SK-N-SH (cell line): Measurements from ENCODE around the gene FGF10. TPM values are rescaled to one million over a fixed set of nuclear protein-coding genes. Genes with fewer than 3 reads are reported as not detected.

Experiments
- CTCF ChIA-PET: fragments of 300-600, 350-600 bp; formaldehyde crosslinking; extraction: SDS; loops from one replicate; lab custom pipeline; 2021; lab: Yijun Ruan, JAX
- POLR2A ChIA-PET: fragments of 350-600 bp; sonication (Branson Sonifier 250); formaldehyde crosslinking; extraction: SDS; loops from one replicate; lab custom pipeline; 2020; ENCODE audit warnings: antibody characterized with exemption, inconsistent platforms; lab: Yijun Ruan, JAX
- DNase-seq: peaks from one replicate; pipeline ENCODE4 v3.0.0; 2012
- H2AFZ ChIP-seq: fragments of 200-600 bp; sonication (generic); 2 replicates; pipeline ENCODE4 v1.8.1; 2016; ENCODE audit warnings: antibody characterized with exemption, mild to moderate bottlenecking, low read depth
- H3F3A ChIP-seq: fragments of 200-600 bp; sonication (generic); replicated peaks from 2 replicates; pipeline ENCODE3; 2016; ENCODE audit warnings: antibody characterized with exemption, mild to moderate bottlenecking; ENCODE audit not compliant: insufficient read depth
- H3K27ac ChIP-seq, 2 experiments: fragments of 200-500 bp in 1 of 2; fragments of 200-600 bp in 1 of 2; sonication (Bioruptor generic) in 1 of 2; sonication (generic), shearing (Covaris generic) in 1 of 2; 2 replicates each; pipeline versions ENCODE4 v1.5.1 to v1.6.1; 2014 to 2016; ENCODE audit warnings: low read depth in 2 of 2, inconsistent platforms in 1 of 2, low read length in 1 of 2, mild to moderate bottlenecking in 1 of 2, mixed read lengths in 1 of 2
- H3K27me3 ChIP-seq: fragments of 200-600 bp; sonication (generic), shearing (Covaris generic); 2 replicates; pipeline ENCODE4 v1.6.1; 2016; ENCODE audit warnings: mixed run types; ENCODE audit not compliant: insufficient read depth
- H3K36me3 ChIP-seq, 2 experiments: fragments of 200-500 bp in 1 of 2; fragments of 200-600 bp in 1 of 2; sonication (Bioruptor generic) in 1 of 2; sonication (generic) in 1 of 2; replicated peaks in 1 of 2; 2 replicates each; pipeline versions ENCODE3 to v1.5.1; 2014 to 2016; ENCODE audit warnings: low read length in 1 of 2, mild to moderate bottlenecking in 1 of 2; ENCODE audit not compliant: insufficient read depth in 2 of 2, control insufficient read depth in 1 of 2
- H3K4me1 ChIP-seq, 2 experiments: fragments of 200-500 bp in 1 of 2; fragments of 200-600 bp in 1 of 2; sonication (Bioruptor generic) in 1 of 2; sonication (generic), shearing (Covaris generic) in 1 of 2; 2 replicates each; pipeline versions ENCODE4 v1.5.1 to v1.6.1; 2014 to 2016; ENCODE audit warnings: low read depth in 1 of 2, low read length in 1 of 2, mixed run types in 1 of 2; ENCODE audit not compliant: insufficient read depth in 2 of 2, control insufficient read depth in 1 of 2
- H3K4me2 ChIP-seq: fragments of 200-600 bp; sonication (generic), shearing (Covaris generic); 2 replicates; pipeline ENCODE4 v1.6.1; 2017; ENCODE audit warnings: mixed run types
- H3K4me3 ChIP-seq, 2 experiments: fragments of 200-500 bp in 1 of 2; fragments of 200-600 bp in 1 of 2; sonication (Bioruptor generic) in 1 of 2; sonication (generic), shearing (Covaris generic) in 1 of 2; 2 replicates each; pipeline versions ENCODE4 v1.5.1 to v1.8.1; 2014 to 2016; ENCODE audit warnings: low read depth in 2 of 2, inconsistent platforms in 1 of 2, low read length in 1 of 2, mild to moderate bottlenecking in 1 of 2, mixed read lengths in 1 of 2, moderate library complexity in 1 of 2
- H3K79me2 ChIP-seq: fragments of 200-600 bp; sonication (generic); 2 replicates; pipeline ENCODE4 v1.8.1; 2017; ENCODE audit warnings: mild to moderate bottlenecking; ENCODE audit not compliant: insufficient read depth
- H3K9ac ChIP-seq: fragments of 200-600 bp; sonication (generic); 2 replicates; pipeline ENCODE4 v1.6.1; 2017; ENCODE audit warnings: mixed run types
- H3K9me2 ChIP-seq: fragments of 200-600 bp; sonication (generic); 2 replicates; pipeline ENCODE4 v1.6.1; 2017; ENCODE audit warnings: mixed run types
- H3K9me3 ChIP-seq: fragments of 200-600 bp; sonication (generic); 2 replicates; pipeline ENCODE4 v1.6.1; 2017; ENCODE audit warnings: mixed run types, mild to moderate bottlenecking, moderate library complexity
- H4K20me1 ChIP-seq: fragments of 200-600 bp; sonication (generic); 2 replicates; pipeline ENCODE4 v1.6.1; 2017; ENCODE audit warnings: mild to moderate bottlenecking, mixed run types; ENCODE audit not compliant: insufficient read depth
- CHD2 ChIP-seq: fragments of 150-350 bp; IDR thresholded peaks from 2 replicates; pipeline ENCODE4 v1.6.1; 2018; ENCODE audit warnings: low read length; ENCODE audit not compliant: partially characterized antibody
- CTCF ChIP-seq: fragments of 200-600 bp; sonication (generic); IDR thresholded peaks from 2 replicates; pipeline ENCODE4 v1.6.1; 2017; ENCODE audit warnings: antibody characterized with exemption, mild to moderate bottlenecking, moderate library complexity
- ELF1 ChIP-seq: IDR thresholded peaks from 2 replicates; pipeline ENCODE4 v1.4.0; 2012
- EZH2phosphoT487 ChIP-seq: fragments of 200-600 bp; sonication (generic); IDR thresholded peaks from 2 replicates; pipeline ENCODE4 v1.6.1; 2017; ENCODE audit warnings: low read depth, mixed run types, mild to moderate bottlenecking, antibody characterized with exemption, moderate library complexity, borderline replicate concordance
- FOSL2 ChIP-seq: IDR thresholded peaks from 2 replicates; pipeline ENCODE4 v1.4.0; 2012; ENCODE audit warnings: low read depth, mild to moderate bottlenecking, moderate library complexity, borderline replicate concordance
- FOXM1 ChIP-seq: IDR thresholded peaks from 2 replicates; pipeline ENCODE4 v1.4.0; 2012; ENCODE audit warnings: low read depth, mild to moderate bottlenecking
- GABPA ChIP-seq: IDR thresholded peaks from 2 replicates; pipeline ENCODE4 v1.4.0; 2012; ENCODE audit warnings: low read depth, mild to moderate bottlenecking
- IRF3 ChIP-seq: fragments of 150-350 bp; IDR thresholded peaks from 2 replicates; pipeline ENCODE4 v1.6.1; 2016; ENCODE audit warnings: mild to moderate bottlenecking, low read depth, low read length
- JUND ChIP-seq: IDR thresholded peaks from 2 replicates; pipeline ENCODE4 v1.4.0; 2012
- MAX ChIP-seq: IDR thresholded peaks from 2 replicates; pipeline ENCODE4 v1.4.0; 2012; ENCODE audit warnings: low read depth
- MEF2A ChIP-seq: IDR thresholded peaks from 2 replicates; pipeline ENCODE4 v1.4.0; 2012; ENCODE audit warnings: low read depth, borderline replicate concordance
- NFIC ChIP-seq: IDR thresholded peaks from 2 replicates; pipeline ENCODE4 v1.4.0; 2012; ENCODE audit warnings: borderline replicate concordance
- RAD21 ChIP-seq: IDR thresholded peaks from 2 replicates; pipeline ENCODE4 v1.6.1; 2012; ENCODE audit warnings: mild to moderate bottlenecking, low read length
- RCOR1 ChIP-seq: fragments of 150-350 bp; IDR thresholded peaks from 2 replicates; pipeline ENCODE4 v1.6.1; 2017; ENCODE audit warnings: antibody characterized with exemption, low read length
- RFX5 ChIP-seq: IDR thresholded peaks from 2 replicates; pipeline ENCODE4 v1.6.1; 2012; ENCODE audit warnings: mild to moderate bottlenecking, improper control_type of control experiment, low read length
- SIN3A ChIP-seq: IDR thresholded peaks from 2 replicates; pipeline ENCODE4 v1.6.1; 2012; ENCODE audit warnings: low read depth, mild to moderate bottlenecking, low read length, moderate library complexity, borderline replicate concordance
- SMC3 ChIP-seq: IDR thresholded peaks from 2 replicates; pipeline ENCODE4 v1.6.1; 2012; ENCODE audit warnings: low read depth, low read length, improper control_type of control experiment
- TAF1 ChIP-seq: IDR thresholded peaks from 2 replicates; pipeline ENCODE4 v1.6.1; 2012; ENCODE audit warnings: low read depth, mild to moderate bottlenecking, low read length, moderate library complexity, borderline replicate concordance
- TCF12 ChIP-seq: IDR thresholded peaks from 2 replicates; pipeline ENCODE4 v1.4.0; 2012
- TEAD4 ChIP-seq: IDR thresholded peaks from 2 replicates; pipeline ENCODE4 v1.4.0; 2012; ENCODE audit warnings: mild to moderate bottlenecking, borderline replicate concordance; ENCODE audit not compliant: insufficient read depth
- USF1 ChIP-seq: IDR thresholded peaks from 2 replicates; pipeline ENCODE4 v1.4.0; 2012; ENCODE audit warnings: low read depth, borderline replicate concordance
- YY1 ChIP-seq: IDR thresholded peaks from 2 replicates; pipeline ENCODE4 v1.4.0; 2012; ENCODE audit warnings: low read depth, mild to moderate bottlenecking
- WGBS: methylation state at CpG from one replicate; pipeline ENCODE4 v1.1.6; 2017; ENCODE audit warnings: low lambda C conversion rate; 5-methylcytosine and 5-hydroxymethylcytosine counted together
- polyA plus RNA-seq, 3 experiments: library from polyadenylated mRNA; depleted of rRNA; stranded (reverse); fragments of >200 nt; gene quantifications; 2 replicates each; pipeline ENCODE4 v1.2.3, GENCODE V29; 2012

The FGF10 gene
- polyA plus RNA-seq, 1 of the 3 experiments (the other 2 are of a cell fraction): not detected

DNA sequence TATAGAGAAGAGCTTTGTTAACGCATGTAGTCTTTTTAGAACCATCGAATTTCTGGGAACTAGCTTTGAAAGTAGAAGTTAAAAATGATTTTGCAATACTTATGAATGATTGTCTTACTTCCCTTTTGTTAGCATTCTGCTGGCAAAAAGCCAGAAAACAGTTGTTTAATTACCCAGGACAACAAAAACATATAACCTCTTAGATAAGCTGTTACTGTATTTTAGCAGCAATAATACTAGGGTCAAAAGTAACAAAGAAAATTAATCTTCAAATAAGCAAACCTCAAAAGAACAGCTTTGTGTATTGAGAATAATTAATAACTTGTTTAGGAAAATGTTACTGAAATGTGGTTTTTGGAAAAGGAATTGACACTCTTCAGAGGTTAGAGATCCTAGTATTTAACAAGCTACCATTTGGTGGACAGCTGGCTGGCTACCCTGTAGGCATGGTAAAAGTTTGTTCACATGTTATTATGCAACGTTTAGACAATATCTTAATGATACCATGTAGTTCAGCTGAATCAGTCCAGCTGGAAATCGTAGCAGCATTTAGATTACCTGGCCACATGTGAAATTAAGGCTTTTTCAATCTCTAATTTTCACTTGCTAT lies 3.8 kb downstream of the FGF10 start:
- Histone ChIP-seq H3K9me3 (no peaks in the 10 kb centered on the region), H3F3A (no peaks in the 10 kb centered on the region), H3K36me3 (no peaks in the 10 kb centered on the region), H3K4me2 (no peak overlapping the region), H4K20me1 (no peaks in the 10 kb centered on the region), H3K9me2 (no peaks in the 10 kb centered on the region), H3K9ac (no peak overlapping the region), H3K27me3 (peaks cover 34% of the 10 kb centered on the region), H3K4me1 (no peaks in the 10 kb centered on the region), H3K4me3 (no peak overlapping the region), H2AFZ (no peak overlapping the region), H3K79me2 (no peaks in the 10 kb centered on the region), H3K27ac (no peak overlapping the region)
- CTCF ChIA-PET: interaction anchor here (0.6 kb wide), 1 partner anchor 496 kb away, joined by 3 read pairs; no protein-coding TSS in a partner anchor
- 0% methylated on average over 4 of the region's 4 CpGs for WGBS
- POLR2A ChIA-PET: no interaction called here
- DNase-seq: no peak
- no peak for TF ChIP-seq TAF1
- no peak for TF ChIP-seq RFX5
- TF ChIP-seq NFIC: no peak
- TF ChIP-seq MEF2A: no peak
- no peak for TF ChIP-seq TCF12
- TF ChIP-seq JUND: no peak
- TF ChIP-seq IRF3: no peak
- no peak for TF ChIP-seq RCOR1
- TF ChIP-seq EZH2phosphoT487: no peak
- TF ChIP-seq FOSL2: no peak
- no peak for TF ChIP-seq CHD2
- no peak for TF ChIP-seq CTCF
- TF ChIP-seq RAD21: no peak
- TF ChIP-seq USF1: no peak

DNA sequence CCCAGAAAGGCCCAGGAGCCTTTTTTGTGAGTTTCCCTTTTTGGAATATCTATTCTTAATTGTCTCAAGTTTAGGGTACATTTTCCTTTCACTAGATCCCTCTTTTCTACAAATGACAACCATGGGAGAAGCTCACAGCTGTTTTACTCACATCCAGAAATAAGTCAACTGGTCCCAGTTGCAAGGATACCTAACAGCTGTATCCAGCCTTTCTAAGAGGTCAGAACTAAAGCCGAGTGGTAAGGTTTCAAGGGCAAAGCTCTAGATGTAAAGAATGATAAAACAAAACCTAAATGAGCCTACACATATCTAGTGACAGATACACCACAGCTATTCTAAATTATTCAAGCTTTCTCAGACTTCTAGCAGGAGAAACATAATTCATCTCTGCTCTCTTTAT lies 4.4 kb downstream of the FGF10 start:
- Histone ChIP-seq H3K27ac (no peak overlapping the region), H3K27me3 (peaks cover 30% of the 10 kb centered on the region), H2AFZ (no peak overlapping the region), H3K4me3 (no peak overlapping the region), H3K4me1 (no peaks in the 10 kb centered on the region), H3K79me2 (no peaks in the 10 kb centered on the region), H3K9ac (no peak overlapping the region), H3K4me2 (no peak overlapping the region), H3K36me3 (no peaks in the 10 kb centered on the region), H3F3A (no peaks in the 10 kb centered on the region), H3K9me3 (no peaks in the 10 kb centered on the region), H4K20me1 (no peaks in the 10 kb centered on the region), H3K9me2 (no peaks in the 10 kb centered on the region)
- TF ChIP-seq YY1 (no peak), IRF3 (no peak), FOXM1 (no peak), CHD2 (no peak), SIN3A (no peak), RAD21 (no peak), SMC3 (no peak), TEAD4 (no peak), MAX (no peak), ELF1 (no peak), NFIC (no peak), GABPA (no peak), JUND (no peak), FOSL2 (no peak), MEF2A (no peak)
- no peak for DNase-seq
- 0% methylated on average over 1 of the region's 1 CpG for WGBS
- ChIA-PET POLR2A (no interaction called here), CTCF (interaction anchor here (0.6 kb wide), 1 partner anchor 495 kb away, joined by 3 read pairs; no protein-coding TSS in a partner anchor)
